ENCODE data around the gene TEPSIN.
A peak's percentile ranks its signal among the peaks of the same experiment; 100 is the strongest.

The TEPSIN gene

DNA sequence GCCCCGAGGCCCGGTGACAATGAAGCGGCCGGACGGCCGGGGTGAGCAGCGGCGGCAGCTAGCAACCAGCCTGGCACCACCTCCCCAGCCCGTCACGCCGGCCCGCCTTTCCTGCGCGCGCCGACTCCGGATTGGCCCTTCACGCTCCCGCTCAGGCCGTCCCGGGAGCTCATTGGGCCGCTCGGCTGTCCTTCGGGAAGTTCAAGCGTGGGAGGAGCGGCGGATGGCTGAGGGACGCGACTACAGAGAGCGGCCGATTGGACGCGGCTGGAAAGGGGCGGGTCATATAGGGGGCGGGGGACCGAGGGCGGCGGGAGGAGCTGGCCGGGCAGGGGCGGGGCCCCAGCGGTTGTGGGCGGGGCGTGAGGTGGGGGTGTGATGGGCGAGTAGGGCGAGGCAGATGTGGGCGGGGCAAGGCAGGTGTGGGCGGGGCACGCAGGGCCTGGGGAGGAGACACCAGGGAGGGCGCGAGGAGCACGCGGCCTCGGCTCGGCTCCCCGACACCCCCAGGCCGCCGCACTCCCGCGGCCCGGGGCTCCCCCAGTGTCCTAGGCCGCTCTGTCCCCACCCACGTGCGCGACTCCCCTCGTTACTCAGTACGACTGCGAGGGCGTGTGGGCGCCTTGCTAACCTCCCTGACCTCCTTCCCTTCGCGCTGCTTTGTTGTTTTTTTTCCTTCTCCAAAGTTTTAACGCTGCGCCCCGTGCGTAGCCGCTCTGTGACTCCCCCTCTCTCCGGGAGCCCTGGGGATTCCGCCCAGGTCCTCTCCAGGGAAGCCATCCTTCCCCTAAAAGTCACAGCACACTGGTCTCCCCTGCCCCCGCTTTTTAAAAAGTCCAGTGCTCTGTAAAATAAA lies 15.7 kb downstream of the TEPSIN start, which contains the start of gene CEP131:
TSS of gene CEP131 (minus strand) at position 60 of the 856 bp plus-strand sequence. CDS start 2,909 bp downstream, outside the sequence.
- H3K4me3 ChIP-seq (ENCODE audit: low read depth, low read length): peak within 1 kb of the TSS; percentile 67

DNA sequence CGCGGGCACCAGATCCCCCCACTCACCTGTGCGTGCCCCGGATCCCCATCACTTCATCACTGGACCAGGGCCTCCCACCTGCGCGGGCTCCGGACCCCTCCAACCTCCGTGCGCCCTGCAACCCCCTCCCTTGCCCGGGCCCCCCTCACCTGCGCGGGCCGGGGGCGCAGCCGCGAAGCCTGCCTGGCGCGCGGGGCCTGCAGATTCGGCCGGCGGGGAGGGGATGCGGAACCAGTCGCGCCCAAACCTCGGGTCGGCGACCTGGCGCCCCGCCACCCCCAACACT lies 16.3 kb downstream of the TEPSIN start:
- peak overlapping the region; percentile 67 for H3K4me3 ChIP-seq (ENCODE audit: low read depth, low read length)

- peak overlapping the region; percentile 67 for H3K4me3 ChIP-seq (ENCODE audit: low read depth, low read length)
These were observed 16.8 kb downstream of the TEPSIN start for GRCh38 chr17:81221842-81222619.

DNA sequence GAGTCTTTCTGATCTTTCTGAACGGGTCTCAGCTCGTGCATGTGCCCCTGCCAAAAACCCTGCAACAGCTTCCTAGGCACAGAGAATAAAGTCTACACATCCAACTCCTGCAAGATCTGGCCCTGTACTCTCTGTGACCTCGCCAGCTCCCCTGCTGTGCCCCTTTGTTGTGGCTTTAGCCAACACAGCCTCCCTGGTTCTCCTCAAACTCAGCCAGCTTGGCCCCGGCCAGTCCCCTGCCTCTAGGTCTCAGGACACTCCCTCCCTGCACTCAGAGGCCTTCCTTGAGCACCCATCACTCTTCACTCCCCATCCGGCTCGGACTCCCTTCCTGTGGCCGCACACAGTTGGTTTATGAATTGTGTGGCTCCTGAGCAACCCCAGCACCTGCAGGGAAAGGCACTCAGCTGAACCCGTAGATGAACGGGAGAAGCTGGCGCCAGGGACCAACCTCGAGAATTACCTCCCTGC lies 17.4 kb downstream of the TEPSIN start:
- H3K4me3 ChIP-seq (ENCODE audit: low read depth, low read length): no peak overlapping the region

DNA sequence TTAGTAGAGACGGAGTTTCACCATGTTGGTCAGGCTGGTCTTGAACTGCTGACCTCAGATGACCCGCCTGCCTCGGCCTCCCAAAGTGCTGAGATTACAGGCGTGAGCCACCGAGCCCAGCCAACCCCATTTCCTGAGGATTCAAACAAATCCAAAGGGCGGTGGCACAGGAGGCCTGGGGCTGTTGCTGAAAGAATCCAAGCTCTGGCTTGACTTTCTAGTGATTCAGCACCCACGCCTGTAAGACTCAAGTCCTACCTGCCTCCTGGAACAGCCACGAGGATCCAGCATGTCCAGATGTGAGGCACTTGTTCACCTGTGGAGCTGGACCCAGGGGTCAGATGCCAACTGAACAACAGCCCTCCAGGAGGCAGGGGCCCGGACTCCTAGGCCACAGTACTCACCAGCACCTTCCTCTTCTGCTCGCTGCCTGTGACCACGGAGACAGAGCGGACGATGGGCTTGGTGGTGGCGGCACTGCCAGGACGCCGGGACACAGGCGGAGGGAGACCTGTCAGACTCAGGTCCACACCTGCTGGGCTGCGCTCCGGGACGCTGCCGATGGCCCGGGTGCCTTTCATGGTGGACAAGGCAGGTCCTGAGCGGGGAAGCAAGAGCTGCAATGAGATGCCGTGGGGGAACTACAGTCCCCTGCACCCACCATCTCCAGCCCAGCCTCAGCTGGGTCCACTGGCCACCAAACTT lies 19.2 kb downstream of the TEPSIN start:
- no peak overlapping the region for H3K4me3 ChIP-seq (ENCODE audit: low read depth, low read length)

DNA sequence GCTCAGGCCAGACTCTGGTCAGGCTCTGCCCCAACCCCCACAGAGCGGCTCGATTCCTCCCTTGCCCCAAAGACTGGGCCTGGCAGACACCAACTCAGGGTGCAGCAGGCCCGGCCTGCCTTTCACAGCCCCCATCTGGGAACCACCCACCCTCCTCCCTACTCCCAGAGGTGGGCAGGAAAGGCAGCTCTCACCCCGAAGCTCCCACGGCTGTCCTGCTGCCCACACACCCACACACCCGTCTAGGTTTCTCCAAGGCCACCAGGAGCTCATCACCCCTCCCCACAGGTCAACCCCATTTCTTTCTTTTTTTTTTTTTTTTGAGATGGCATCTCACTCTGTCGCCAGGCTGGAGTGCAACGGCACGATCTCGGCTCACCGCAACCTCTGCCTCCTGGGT lies 19.9 kb downstream of the TEPSIN start:
- H3K4me3 ChIP-seq (ENCODE audit: low read depth, low read length): no peak overlapping the region

DNA sequence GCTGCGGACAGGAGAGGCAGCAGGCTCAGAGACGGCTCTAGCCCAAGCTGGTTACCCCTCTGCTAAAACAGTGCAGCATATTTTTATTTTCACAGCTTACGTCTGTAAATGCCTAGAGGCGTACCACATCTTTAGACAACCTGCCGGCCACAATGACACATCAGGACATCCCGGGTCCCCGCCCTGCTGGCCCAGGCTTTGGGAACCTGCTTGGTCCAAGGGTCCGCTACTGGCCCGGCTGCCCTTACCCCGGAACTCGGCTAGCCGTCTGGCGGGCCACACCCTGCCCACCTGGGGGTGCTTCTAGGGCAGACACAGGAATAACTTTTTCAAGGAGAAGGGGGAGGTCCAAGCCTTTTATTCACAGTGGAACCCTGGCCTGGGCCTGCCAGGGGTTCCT lies 20.4 kb downstream of the TEPSIN start:
- H3K4me3 ChIP-seq (ENCODE audit: low read depth, low read length): no peak overlapping the region

DNA sequence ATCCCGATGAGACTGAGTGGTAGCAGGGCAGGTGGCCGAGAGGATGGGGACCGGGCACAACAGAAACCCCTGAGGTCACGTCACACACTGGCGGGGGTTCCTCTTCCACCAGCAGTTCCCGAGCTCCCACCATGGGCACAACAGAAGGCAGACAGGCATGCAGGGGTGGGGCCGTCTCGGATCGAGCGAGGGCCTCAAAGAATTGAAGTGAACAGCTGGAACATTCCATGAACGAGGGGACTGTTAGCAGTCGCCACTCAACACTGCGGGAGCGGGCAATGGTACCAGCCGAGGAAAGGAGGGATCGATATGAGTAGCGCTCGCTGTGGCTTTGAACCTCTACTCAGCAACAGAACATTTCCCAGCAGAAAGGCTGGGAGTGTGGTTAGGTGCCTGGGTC lies 21.4 kb downstream of the TEPSIN start:
- no peak overlapping the region for H3K4me3 ChIP-seq (ENCODE audit: low read depth, low read length)

DNA sequence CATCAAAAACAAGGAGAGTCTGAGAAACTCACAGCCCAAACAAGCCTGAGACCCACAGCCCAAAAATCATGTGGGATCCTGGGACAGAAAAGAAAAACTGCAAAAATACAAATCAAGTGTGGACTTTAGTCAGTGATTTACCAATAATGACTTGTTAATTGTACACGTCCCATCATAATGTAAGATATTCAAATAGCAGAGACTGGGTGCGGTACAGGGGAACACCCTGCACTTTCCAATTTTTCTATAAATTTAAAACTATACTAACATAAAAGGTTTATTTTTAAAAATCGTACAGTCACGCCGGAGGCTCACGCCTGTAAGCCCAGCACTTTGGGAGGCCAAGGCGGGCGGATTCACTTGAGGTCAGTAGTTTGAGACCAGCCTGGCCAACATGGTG lies 24.9 kb downstream of the TEPSIN start:
- H3K4me3 ChIP-seq (ENCODE audit: low read depth, low read length): no peak overlapping the region

DNA sequence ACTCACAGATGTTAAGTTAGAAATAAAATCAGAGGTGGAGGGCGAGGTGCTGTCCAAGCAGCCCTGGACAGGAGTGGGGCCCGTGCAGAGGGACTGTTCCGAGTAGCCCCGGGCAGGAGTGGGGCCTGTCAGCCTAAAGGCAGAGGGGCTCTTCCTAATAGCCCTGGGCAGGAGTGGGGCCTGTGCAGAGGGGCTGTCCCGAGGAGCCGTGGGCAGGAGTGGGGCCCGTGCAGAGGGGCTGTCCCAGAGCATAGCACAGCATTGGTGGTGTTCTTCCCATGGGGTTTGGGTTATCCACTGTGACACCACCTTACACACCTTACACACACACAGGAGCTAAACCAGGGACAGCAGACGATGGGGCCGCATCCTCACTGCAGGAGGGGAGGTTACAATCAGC lies 26.5 kb downstream of the TEPSIN start:
- no peak overlapping the region for H3K4me3 ChIP-seq (ENCODE audit: low read depth, low read length)

GRCh38 chr17:81210868-81211267 lies 28.0 kb downstream of the TEPSIN start:
- no peak overlapping the region for H3K4me3 ChIP-seq (ENCODE audit: low read depth, low read length)

GRCh38 chr17:81210466-81210865 lies 28.4 kb downstream of the TEPSIN start:
- H3K4me3 ChIP-seq (ENCODE audit: low read depth, low read length): no peak overlapping the region

GRCh38 chr17:81209141-81209540 lies 29.7 kb downstream of the TEPSIN start:
- H3K4me3 ChIP-seq (ENCODE audit: low read depth, low read length): no peak overlapping the region

GRCh38 chr17:81208651-81209050 lies 30.2 kb downstream of the TEPSIN start:
- no peak overlapping the region for H3K4me3 ChIP-seq (ENCODE audit: low read depth, low read length)

GRCh38 chr17:81207610-81208581 lies 31.0 kb downstream of the TEPSIN start:
- H3K4me3 ChIP-seq (ENCODE audit: low read depth, low read length): no peak overlapping the region

GRCh38 chr17:81206657-81207056 lies 32.2 kb downstream of the TEPSIN start:
- no peak overlapping the region for H3K4me3 ChIP-seq (ENCODE audit: low read depth, low read length)

- no peak overlapping the region for H3K4me3 ChIP-seq (ENCODE audit: low read depth, low read length)
These were observed 32.7 kb downstream of the TEPSIN start for GRCh38 chr17:81206166-81206565.

GRCh38 chr17:81204578-81204977 lies 34.3 kb downstream of the TEPSIN start:
- no peak overlapping the region for H3K4me3 ChIP-seq (ENCODE audit: low read depth, low read length)

DNA sequence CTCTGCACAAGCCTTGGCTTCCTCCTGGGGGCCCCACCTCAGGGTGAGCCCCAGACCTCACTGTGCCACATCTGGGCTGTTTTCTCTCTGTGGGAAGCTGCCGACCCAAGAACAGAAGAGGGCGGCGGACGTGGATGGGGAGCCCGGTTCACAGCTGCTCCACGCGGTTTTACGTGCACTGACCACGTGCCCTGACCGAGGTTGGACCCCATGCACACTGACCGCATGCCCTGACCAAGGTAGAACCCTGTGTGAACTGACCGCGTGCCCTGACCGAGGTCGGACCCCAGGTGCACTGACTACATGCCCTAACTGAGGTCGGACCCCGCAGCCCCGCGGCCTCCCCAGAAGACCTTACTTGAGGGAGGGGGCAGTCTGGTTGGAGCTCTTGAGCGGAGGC lies 35.7 kb downstream of the TEPSIN start:
- H3K4me3 ChIP-seq (ENCODE audit: low read depth, low read length): no peak overlapping the region

DNA sequence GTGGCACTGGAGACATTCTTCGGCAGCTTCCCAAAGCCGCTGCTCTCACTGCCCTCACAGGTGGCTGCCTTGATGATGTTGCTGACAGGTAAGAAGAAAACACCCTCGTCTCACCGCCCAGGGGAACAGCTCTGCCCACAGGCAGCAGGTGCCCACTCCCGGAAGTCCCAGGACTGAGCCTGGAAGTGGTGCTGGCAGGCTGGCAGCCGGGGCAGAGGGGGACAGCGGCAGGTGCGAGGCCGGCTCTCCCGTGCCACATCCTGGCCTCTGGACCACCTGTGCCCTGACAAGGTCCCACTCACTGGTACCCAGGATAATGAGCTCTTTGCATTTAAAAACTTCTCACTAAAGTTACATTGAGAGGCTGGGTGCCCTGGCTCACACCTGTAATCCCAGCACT lies 36.5 kb downstream of the TEPSIN start:
- no peak overlapping the region for H3K4me3 ChIP-seq (ENCODE audit: low read depth, low read length)

Measured in iPS-11a (cell line).